Measurements from ENCODE around the gene SS18L1. TPM values are rescaled to one million over a fixed set of nuclear protein-coding genes. Genes with fewer than 3 reads are reported as not detected.
A peak's percentile ranks its signal among the peaks of the same experiment; 100 is the strongest.

The SS18L1 gene
- total RNA-seq, 2 experiments from 2014 or later: 15.9 to 17.9 TPM

GRCh38 chr20:62149532-62150309 is 6.2 kb downstream of the SS18L1 start:
- Mint-ChIP-seq H3K9me3 (ENCODE audit: insufficient read depth) (peaks cover 3% of the 10 kb centered on the region), H3K4me3 (no peak overlapping the region), H3K4me1 (ENCODE audit: low read depth) (peaks cover 14% of the 10 kb centered on the region), H3K36me3 (ENCODE audit: low read depth) (peaks cover 35% of the 10 kb centered on the region), H3K27me3 (ENCODE audit: low read depth) (no peaks in the 10 kb centered on the region), H3K27ac (no peak overlapping the region)
- CTCF ChIA-PET: no interaction called here
- ATAC-seq: no peak
- POLR2A ChIA-PET: no interaction called here
- DNase-seq: no peak

GRCh38 chr20:62150310-62150575 is 6.7 kb downstream of the SS18L1 start:
- H3K9me3 Mint-ChIP-seq (ENCODE audit: insufficient read depth): peaks cover 3% of the 10 kb centered on the region
- no peak overlapping the region for H3K27ac Mint-ChIP-seq
- ChIA-PET POLR2A (no interaction called here), CTCF (no interaction called here)
- H3K4me3 Mint-ChIP-seq: no peak overlapping the region
- peaks cover 8% of the 10 kb centered on the region for H3K4me1 Mint-ChIP-seq (ENCODE audit: low read depth)
- ATAC-seq: no peak
- peaks cover 35% of the 10 kb centered on the region for H3K36me3 Mint-ChIP-seq (ENCODE audit: low read depth)
- DNase-seq: no peak
- H3K27me3 Mint-ChIP-seq (ENCODE audit: low read depth): no peaks in the 10 kb centered on the region

GRCh38 chr20:62151225-62151624 is 7.7 kb downstream of the SS18L1 start:
- no peaks in the 10 kb centered on the region for H3K27me3 Mint-ChIP-seq (ENCODE audit: low read depth)
- no peak for DNase-seq
- H3K4me3 Mint-ChIP-seq: no peak overlapping the region
- peaks cover 3% of the 10 kb centered on the region for H3K9me3 Mint-ChIP-seq (ENCODE audit: insufficient read depth)
- ATAC-seq: no peak
- no peak overlapping the region for H3K27ac Mint-ChIP-seq
- peaks cover 3% of the 10 kb centered on the region for H3K4me1 Mint-ChIP-seq (ENCODE audit: low read depth)
- H3K36me3 Mint-ChIP-seq (ENCODE audit: low read depth): peaks cover 34% of the 10 kb centered on the region
- ChIA-PET POLR2A (no interaction called here), CTCF (no interaction called here)

- Mint-ChIP-seq H3K4me1 (ENCODE audit: low read depth) (peaks cover 3% of the 10 kb centered on the region), H3K9me3 (ENCODE audit: insufficient read depth) (peaks cover 3% of the 10 kb centered on the region), H3K36me3 (ENCODE audit: low read depth) (peaks cover 34% of the 10 kb centered on the region), H3K27ac (no peak overlapping the region), H3K27me3 (ENCODE audit: low read depth) (no peaks in the 10 kb centered on the region), H3K4me3 (no peak overlapping the region)
- ChIA-PET POLR2A (no interaction called here), CTCF (no interaction called here)
- no peak for ATAC-seq
- no peak for DNase-seq
Observed at GRCh38 chr20:62151835-62152364, 8.3 kb downstream of the SS18L1 start.

- Mint-ChIP-seq H3K4me1 (ENCODE audit: low read depth) (peaks cover 15% of the 10 kb centered on the region), H3K9me3 (ENCODE audit: insufficient read depth) (peaks cover 3% of the 10 kb centered on the region), H3K27ac (no peak overlapping the region), H3K36me3 (ENCODE audit: low read depth) (peaks cover 43% of the 10 kb centered on the region), H3K27me3 (ENCODE audit: low read depth) (no peaks in the 10 kb centered on the region), H3K4me3 (no peak overlapping the region)
- ChIA-PET POLR2A (no interaction called here), CTCF (interaction anchor here (1.1 kb wide), 2 partner anchors 11 to 145 kb away, joined by 4 to 5 read pairs; no protein-coding TSS in a partner anchor)
- no peak for ATAC-seq
- no peak for DNase-seq
Observed at GRCh38 chr20:62155428-62156253, 12.1 kb downstream of the SS18L1 start.

GRCh38 chr20:62156254-62156556 is 12.6 kb downstream of the SS18L1 start:
- peaks cover 16% of the 10 kb centered on the region for H3K4me1 Mint-ChIP-seq (ENCODE audit: low read depth)
- POLR2A ChIA-PET: interaction anchor here (0.5 kb wide), 1 partner anchor 256 kb away, joined by 3 read pairs; no protein-coding TSS in a partner anchor
- peaks cover 3% of the 10 kb centered on the region for H3K9me3 Mint-ChIP-seq (ENCODE audit: insufficient read depth)
- CTCF ChIA-PET: interaction anchor here (1.1 kb wide), 2 partner anchors 12 to 145 kb away, joined by 4 to 5 read pairs; no protein-coding TSS in a partner anchor
- H3K27me3 Mint-ChIP-seq (ENCODE audit: low read depth): no peaks in the 10 kb centered on the region
- H3K27ac Mint-ChIP-seq: no peak overlapping the region
- ATAC-seq: no peak
- no peak overlapping the region for H3K4me3 Mint-ChIP-seq
- no peak for DNase-seq
- H3K36me3 Mint-ChIP-seq (ENCODE audit: low read depth): peaks cover 46% of the 10 kb centered on the region

GRCh38 chr20:62156592-62157386 is 13.2 kb downstream of the SS18L1 start:
- peak; percentile 79 for DNase-seq
- ChIA-PET POLR2A (interaction anchor here (0.5 kb wide), 1 partner anchor 257 kb away, joined by 3 read pairs; no protein-coding TSS in a partner anchor), CTCF (interaction anchor here (1.1 kb wide), 2 partner anchors 12 to 146 kb away, joined by 4 to 5 read pairs; no protein-coding TSS in a partner anchor)
- Mint-ChIP-seq H3K27me3 (ENCODE audit: low read depth) (no peaks in the 10 kb centered on the region), H3K4me3 (no peak overlapping the region), H3K36me3 (ENCODE audit: low read depth) (peaks cover 47% of the 10 kb centered on the region), H3K9me3 (ENCODE audit: insufficient read depth) (peaks cover 3% of the 10 kb centered on the region), H3K4me1 (ENCODE audit: low read depth) (peaks cover 16% of the 10 kb centered on the region), H3K27ac (no peak overlapping the region)
- ATAC-seq: peak; percentile 85

GRCh38 chr20:62157387-62158087 is 14.0 kb downstream of the SS18L1 start:
- no peak overlapping the region for H3K27ac Mint-ChIP-seq
- H3K36me3 Mint-ChIP-seq (ENCODE audit: low read depth): peaks cover 41% of the 10 kb centered on the region
- no peaks in the 10 kb centered on the region for H3K27me3 Mint-ChIP-seq (ENCODE audit: low read depth)
- peaks cover 16% of the 10 kb centered on the region for H3K4me1 Mint-ChIP-seq (ENCODE audit: low read depth)
- no peak for ATAC-seq
- CTCF ChIA-PET: no interaction called here
- no peak for DNase-seq
- POLR2A ChIA-PET: no interaction called here
- peaks cover 3% of the 10 kb centered on the region for H3K9me3 Mint-ChIP-seq (ENCODE audit: insufficient read depth)
- H3K4me3 Mint-ChIP-seq: no peak overlapping the region

- POLR2A ChIA-PET: no interaction called here
- Mint-ChIP-seq H3K4me1 (ENCODE audit: low read depth) (peaks cover 16% of the 10 kb centered on the region), H3K9me3 (ENCODE audit: insufficient read depth) (peaks cover 3% of the 10 kb centered on the region), H3K27ac (no peak overlapping the region), H3K4me3 (no peak overlapping the region), H3K27me3 (ENCODE audit: low read depth) (no peaks in the 10 kb centered on the region), H3K36me3 (ENCODE audit: low read depth) (peaks cover 36% of the 10 kb centered on the region)
- ATAC-seq (no peak), DNase-seq (no peak)
- CTCF ChIA-PET: no interaction called here
Observed at GRCh38 chr20:62158088-62158400, 14.5 kb downstream of the SS18L1 start.

GRCh38 chr20:62158541-62158940 is 15.0 kb downstream of the SS18L1 start:
- ATAC-seq (no peak), DNase-seq (no peak)
- H3K36me3 Mint-ChIP-seq (ENCODE audit: low read depth): peaks cover 33% of the 10 kb centered on the region
- ChIA-PET CTCF (no interaction called here), POLR2A (no interaction called here)
- H3K4me1 Mint-ChIP-seq (ENCODE audit: low read depth): peaks cover 16% of the 10 kb centered on the region
- H3K9me3 Mint-ChIP-seq (ENCODE audit: insufficient read depth): peaks cover 1% of the 10 kb centered on the region
- no peaks in the 10 kb centered on the region for H3K27me3 Mint-ChIP-seq (ENCODE audit: low read depth)
- H3K4me3 Mint-ChIP-seq: no peak overlapping the region
- H3K27ac Mint-ChIP-seq: no peak overlapping the region

- ATAC-seq: no peak
- Mint-ChIP-seq H3K4me1 (ENCODE audit: low read depth) (peaks cover 16% of the 10 kb centered on the region), H3K4me3 (no peak overlapping the region), H3K36me3 (ENCODE audit: low read depth) (peaks cover 33% of the 10 kb centered on the region), H3K27me3 (ENCODE audit: low read depth) (no peaks in the 10 kb centered on the region), H3K9me3 (ENCODE audit: insufficient read depth) (no peaks in the 10 kb centered on the region), H3K27ac (no peak overlapping the region)
- ChIA-PET POLR2A (no interaction called here), CTCF (no interaction called here)
- DNase-seq: no peak
Observed at GRCh38 chr20:62159052-62159451, 15.5 kb downstream of the SS18L1 start.

Measured in activated CD8-positive, alpha-beta T cell treated with anti-CD3 and anti-CD28 coated beads, Interleukin-2, amount 10 ng/mL, durations not matched to agents 7 days and 5 days (primary cell).